Measurements from ENCODE around the gene TNFAIP8.
A peak's percentile ranks its signal among the peaks of the same experiment; 100 is the strongest.

The TNFAIP8 gene

DNA sequence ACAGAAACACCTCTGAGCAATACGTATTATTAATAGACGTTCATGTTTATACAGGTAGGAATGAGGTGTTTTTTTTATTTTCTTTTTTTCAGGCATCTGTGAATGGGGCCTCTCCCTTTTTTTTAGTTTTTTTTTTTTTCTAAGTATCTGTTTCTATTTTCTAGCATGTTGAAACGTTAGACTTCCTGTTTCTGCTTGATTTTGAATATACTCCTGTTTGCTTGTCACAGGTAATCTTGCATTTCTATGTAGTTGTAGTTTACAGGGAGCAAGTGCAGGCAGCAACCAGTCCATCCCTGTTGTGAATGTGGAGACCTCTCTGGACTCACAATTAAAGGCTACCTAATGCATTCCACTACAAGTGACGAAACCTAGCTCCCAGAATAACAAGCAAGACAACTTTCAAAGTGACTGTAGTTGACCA, 22.8 kb upstream of the TNFAIP8 start:
- no peak for ATAC-seq (replicated peaks)
- peak overlapping the region; percentile 78 to 91 for H3K27ac Mint-ChIP-seq

DNA sequence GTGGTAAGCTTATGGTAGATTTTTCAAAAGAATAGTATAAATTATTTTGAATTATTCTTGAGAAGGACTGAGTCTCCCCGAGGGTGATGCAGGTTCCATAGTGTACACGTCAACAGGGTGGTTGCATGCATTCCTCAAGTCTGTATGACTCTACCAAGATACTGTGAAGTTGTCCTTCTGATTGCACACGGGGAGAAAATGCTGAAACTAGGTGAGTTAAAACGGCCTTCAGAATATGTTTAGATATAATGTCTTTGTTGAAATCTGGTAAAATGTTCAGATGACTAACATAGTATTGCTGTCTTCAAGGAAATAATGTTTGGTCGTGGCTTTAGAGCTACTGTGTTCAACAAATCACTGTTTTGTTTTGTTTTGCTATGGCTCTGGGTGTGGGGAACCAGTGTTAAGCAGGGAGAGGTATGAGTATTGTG, 22.4 kb upstream of the TNFAIP8 start:
- Mint-ChIP-seq H3K27ac (peak overlapping the region; percentile 78 to 91), H3K27me3 (no peaks in the 10 kb centered on the region), H3K36me3 (ENCODE audit: insufficient read depth) (peaks cover 13% of the 10 kb centered on the region), H3K4me1 (ENCODE audit: low read depth in 2 of 2) (peaks cover 79 to 91% of the 10 kb centered on the region in 2 donors), H3K4me3 (peak overlapping the region; percentile 81 to 86), H3K9me3 (no peaks in the 10 kb centered on the region)
- DNase-seq (no peak), ATAC-seq (replicated peaks) (no peak)

More for the DNA sequence above, 22.8 kb upstream of the TNFAIP8 start:
- Mint-ChIP-seq H3K27me3 (no peaks in the 10 kb centered on the region), H3K9me3 (no peaks in the 10 kb centered on the region), H3K4me3 (peak overlapping the region; percentile 81 to 86), H3K36me3 (ENCODE audit: insufficient read depth) (peaks cover 13% of the 10 kb centered on the region), H3K4me1 (ENCODE audit: low read depth in 2 of 2) (peaks cover 79 to 91% of the 10 kb centered on the region in 2 donors)
- DNase-seq = no peak

DNA sequence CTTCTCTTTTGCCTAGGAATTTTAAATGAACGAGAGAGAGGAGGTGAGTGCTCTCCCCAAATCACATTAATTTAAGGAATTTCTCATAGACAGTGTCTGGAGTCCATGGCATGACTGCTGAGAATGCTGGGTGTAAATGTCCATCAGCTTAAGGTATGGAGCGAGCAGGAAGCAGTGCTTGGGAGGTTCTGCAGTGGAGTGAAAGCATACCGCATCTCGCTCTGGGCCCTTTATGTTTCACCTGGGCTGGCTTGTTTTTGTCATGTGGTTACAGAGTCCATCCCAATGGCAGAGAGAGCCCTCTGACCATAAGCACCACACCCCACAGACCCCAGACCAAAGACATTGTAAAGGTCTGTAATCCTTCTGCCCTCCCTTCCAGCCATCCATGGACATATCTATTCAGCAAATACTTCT, 20.6 kb upstream of the TNFAIP8 start:
- peak overlapping the region; percentile 83 to 86 for H3K4me3 Mint-ChIP-seq
- H3K9me3 Mint-ChIP-seq = no peaks in the 10 kb centered on the region
- no peaks in the 10 kb centered on the region for H3K27me3 Mint-ChIP-seq
- H3K4me1 Mint-ChIP-seq (ENCODE audit: low read depth in 2 of 2) = peaks cover 73 to 92% of the 10 kb centered on the region in 2 donors
- peak overlapping the region; percentile 78 to 91 for H3K27ac Mint-ChIP-seq
- ATAC-seq (replicated peaks) (no peak), DNase-seq (no peak)
- peaks cover 12% of the 10 kb centered on the region for H3K36me3 Mint-ChIP-seq (ENCODE audit: insufficient read depth)

DNA sequence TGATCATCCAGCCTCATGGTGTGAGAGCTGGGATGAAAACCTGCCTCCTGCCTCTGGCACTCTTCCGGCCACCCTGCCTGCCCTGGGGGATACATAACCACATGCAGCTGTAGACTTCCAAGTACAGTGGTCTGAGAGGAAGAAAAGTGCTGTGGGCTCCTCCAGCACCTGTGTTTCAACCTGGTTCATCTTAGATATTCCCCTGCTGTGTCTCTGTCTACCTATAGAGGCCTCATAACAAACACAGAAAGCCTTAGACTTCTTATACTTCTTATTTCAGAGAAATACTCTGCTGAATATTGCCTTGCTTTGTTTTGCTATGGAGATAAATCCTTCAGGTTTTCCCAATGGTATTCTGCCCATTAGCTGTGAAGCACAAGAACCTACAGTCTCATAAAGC, 19.6 kb upstream of the TNFAIP8 start:
- ATAC-seq (replicated peaks) (no peak), DNase-seq (no peak)
- Mint-ChIP-seq H3K36me3 (ENCODE audit: insufficient read depth) (peaks cover 17% of the 10 kb centered on the region), H3K27me3 (no peaks in the 10 kb centered on the region), H3K27ac (peak overlapping the region; percentile 78 to 91), H3K4me3 (peak overlapping the region; percentile 83 to 86), H3K9me3 (no peaks in the 10 kb centered on the region), H3K4me1 (ENCODE audit: low read depth in 2 of 2) (peaks cover 75 to 92% of the 10 kb centered on the region in 2 donors)

DNA sequence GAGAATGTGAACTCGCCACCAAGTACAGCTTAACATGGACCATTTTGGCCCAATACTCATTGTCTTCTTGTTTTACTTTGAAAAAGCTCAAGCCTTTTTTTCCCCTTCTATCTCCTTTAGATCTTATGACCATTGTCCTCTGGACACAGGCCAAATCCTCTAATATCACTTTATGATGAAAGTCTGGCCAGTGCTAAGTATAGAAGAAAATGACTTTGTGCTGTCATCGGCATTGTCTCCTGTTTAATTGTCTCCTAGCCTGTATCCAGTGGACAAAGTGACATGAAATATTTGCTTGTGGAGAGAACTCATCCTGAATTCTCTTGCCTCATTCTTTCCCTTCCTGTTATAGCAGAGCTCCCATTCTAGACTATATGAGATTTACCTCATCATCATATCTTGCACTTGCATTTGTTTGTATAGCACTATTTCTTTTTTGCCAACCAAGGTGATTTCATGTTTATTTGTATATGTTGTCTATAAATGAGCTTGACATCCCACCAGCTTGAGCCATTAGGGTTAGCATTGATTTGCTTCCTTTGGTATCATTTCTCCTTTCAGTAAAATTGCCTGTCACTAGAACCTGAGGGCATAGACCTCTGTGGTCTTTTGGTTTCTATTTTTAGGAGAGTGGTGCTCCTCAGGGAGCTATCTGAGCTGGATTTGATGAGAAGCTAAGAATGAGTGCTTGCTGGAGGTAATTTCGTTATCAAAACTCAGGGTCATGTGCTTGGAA, 18.8 kb upstream of the TNFAIP8 start:
- Mint-ChIP-seq H3K27ac (peak overlapping the region; percentile 78 to 85), H3K4me3 (peak overlapping the region; percentile 84 to 86), H3K9me3 (no peaks in the 10 kb centered on the region), H3K4me1 (ENCODE audit: low read depth in 2 of 2) (peaks cover 74 to 92% of the 10 kb centered on the region in 2 donors), H3K27me3 (no peaks in the 10 kb centered on the region), H3K36me3 (ENCODE audit: insufficient read depth) (peaks cover 17% of the 10 kb centered on the region)
- ATAC-seq (replicated peaks) (no peak), DNase-seq (no peak)

DNA sequence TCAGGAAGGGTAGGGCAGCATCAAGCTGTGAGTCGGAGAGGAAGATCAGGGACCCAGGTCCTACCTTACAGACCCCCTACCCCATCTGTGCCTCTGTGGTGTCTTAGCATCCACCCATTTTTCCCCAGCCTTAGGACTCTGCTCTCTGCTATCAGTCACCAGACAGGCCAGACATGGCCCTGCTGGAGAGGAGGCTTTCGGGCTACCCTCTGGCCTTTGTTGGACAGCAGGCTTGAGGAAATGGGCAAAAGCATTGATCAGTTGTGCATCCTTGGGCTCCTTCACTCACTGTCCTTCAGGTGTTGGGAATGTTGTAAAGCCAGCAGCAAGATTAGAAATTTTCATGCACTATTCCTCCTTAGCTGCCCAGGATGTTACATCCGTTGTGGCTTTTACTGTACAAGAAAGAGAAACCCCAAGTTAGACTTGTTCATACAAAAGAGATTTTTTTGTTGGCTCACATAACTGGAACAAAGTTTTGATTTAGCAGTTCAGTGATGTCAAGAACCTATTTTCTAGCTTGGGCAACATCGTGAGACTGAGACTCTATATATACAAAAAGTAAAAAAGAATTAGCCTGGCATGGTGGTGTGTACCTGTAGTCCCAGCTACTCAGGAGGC, 17.4 kb upstream of the TNFAIP8 start:
- Mint-ChIP-seq H3K4me1 (ENCODE audit: low read depth in 2 of 2) (peaks cover 76 to 92% of the 10 kb centered on the region in 2 donors), H3K27ac (peak overlapping the region; percentile 78 to 85), H3K27me3 (no peaks in the 10 kb centered on the region), H3K4me3 (peak overlapping the region; percentile 84 to 86), H3K36me3 (ENCODE audit: insufficient read depth) (peaks cover 14% of the 10 kb centered on the region), H3K9me3 (no peaks in the 10 kb centered on the region)
- ATAC-seq (replicated peaks) (peak; percentile 13), DNase-seq (no peak)

DNA sequence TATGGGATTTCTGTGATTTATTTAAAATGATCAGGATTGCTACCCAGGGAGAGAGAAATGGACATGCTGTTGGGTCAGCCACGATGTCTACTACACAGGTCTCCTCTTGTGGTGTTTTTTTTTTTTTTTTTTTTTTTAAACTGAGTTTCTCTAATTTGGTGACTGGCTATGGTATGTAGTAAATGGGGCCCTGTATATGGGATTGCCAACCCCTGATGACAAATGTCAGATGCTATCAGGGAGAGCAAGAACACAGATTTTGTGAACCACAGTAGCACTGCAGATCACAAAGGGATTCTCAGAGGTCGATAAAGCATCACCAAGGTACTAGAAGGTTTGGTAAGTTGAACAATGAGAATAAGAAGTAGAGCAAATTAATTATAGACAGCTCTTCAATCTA, 16.5 kb upstream of the TNFAIP8 start:
- H3K9me3 Mint-ChIP-seq = no peaks in the 10 kb centered on the region
- peak overlapping the region; percentile 78 to 85 for H3K27ac Mint-ChIP-seq
- peaks cover 78 to 95% of the 10 kb centered on the region in 2 donors for H3K4me1 Mint-ChIP-seq (ENCODE audit: low read depth in 2 of 2)
- peak overlapping the region; percentile 84 to 86 for H3K4me3 Mint-ChIP-seq
- no peak for ATAC-seq (replicated peaks)
- H3K36me3 Mint-ChIP-seq (ENCODE audit: insufficient read depth) = peaks cover 15% of the 10 kb centered on the region
- H3K27me3 Mint-ChIP-seq = no peaks in the 10 kb centered on the region
- no peak for DNase-seq

DNA sequence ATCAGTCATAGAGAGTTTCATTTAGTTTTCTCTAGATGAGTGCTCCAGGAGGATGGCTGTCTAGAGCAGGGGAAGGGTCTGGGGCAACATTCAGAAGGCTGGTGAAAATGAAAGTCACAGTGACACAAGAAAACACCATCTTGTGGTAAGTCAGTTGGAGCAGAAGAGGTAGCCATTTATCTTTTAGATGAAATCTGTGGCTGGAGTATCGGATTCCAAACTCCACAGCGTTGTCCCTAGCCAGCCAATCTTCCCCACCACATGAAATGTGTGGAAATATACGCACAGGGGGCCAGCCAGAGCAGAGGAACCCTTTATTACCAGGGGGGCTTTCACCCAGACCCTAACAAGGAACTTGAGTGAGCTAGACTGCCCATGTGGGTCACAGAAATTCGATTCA, 15.9 kb upstream of the TNFAIP8 start:
- ATAC-seq (replicated peaks) = no peak
- Mint-ChIP-seq H3K36me3 (ENCODE audit: insufficient read depth) (peaks cover 18% of the 10 kb centered on the region), H3K27ac (peak overlapping the region; percentile 78 to 85), H3K4me3 (peak overlapping the region; percentile 84 to 86), H3K4me1 (ENCODE audit: low read depth in 2 of 2) (peaks cover 76 to 89% of the 10 kb centered on the region in 2 donors), H3K27me3 (no peaks in the 10 kb centered on the region), H3K9me3 (no peaks in the 10 kb centered on the region)
- no peak for DNase-seq

DNA sequence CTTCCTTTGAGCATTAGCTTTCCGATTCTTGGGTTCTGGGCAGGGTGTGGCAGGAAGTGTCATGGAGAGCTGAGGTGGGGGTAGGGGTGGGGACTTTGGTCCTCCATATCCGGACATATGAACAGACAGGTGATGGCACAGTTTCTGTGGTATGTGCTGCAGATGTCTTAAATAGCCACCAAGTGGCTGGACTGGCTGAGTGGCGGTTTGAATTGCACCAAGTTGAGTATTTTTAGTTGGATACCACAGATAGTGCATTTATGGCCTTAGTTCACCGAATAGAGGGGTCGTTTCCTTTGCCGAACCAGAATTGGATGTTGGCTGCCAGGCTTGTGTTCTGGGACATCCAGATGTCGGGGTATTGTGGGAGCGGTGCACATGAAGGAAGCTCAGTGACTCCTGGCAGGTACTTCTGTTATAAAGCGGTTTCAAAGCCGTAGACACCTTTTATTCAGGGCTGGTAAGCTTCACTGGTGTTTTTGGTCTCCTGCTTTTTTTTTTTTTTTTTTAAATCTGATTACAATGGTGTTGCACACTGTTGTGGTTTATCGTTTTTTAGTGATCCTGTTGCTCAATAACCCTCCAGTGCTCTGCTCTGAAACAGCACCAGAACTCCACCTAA, 15.1 kb upstream of the TNFAIP8 start:
- peak overlapping the region; percentile 78 to 85 for H3K27ac Mint-ChIP-seq
- H3K4me3 Mint-ChIP-seq = peak overlapping the region; percentile 84 to 86
- no peaks in the 10 kb centered on the region for H3K9me3 Mint-ChIP-seq
- ATAC-seq (replicated peaks) (peak; percentile 67), DNase-seq (peak; percentile 41 to 47 (median 42))
- peaks cover 75 to 90% of the 10 kb centered on the region in 2 donors for H3K4me1 Mint-ChIP-seq (ENCODE audit: low read depth in 2 of 2)
- no peaks in the 10 kb centered on the region for H3K27me3 Mint-ChIP-seq
- H3K36me3 Mint-ChIP-seq (ENCODE audit: insufficient read depth) = peaks cover 18% of the 10 kb centered on the region

DNA sequence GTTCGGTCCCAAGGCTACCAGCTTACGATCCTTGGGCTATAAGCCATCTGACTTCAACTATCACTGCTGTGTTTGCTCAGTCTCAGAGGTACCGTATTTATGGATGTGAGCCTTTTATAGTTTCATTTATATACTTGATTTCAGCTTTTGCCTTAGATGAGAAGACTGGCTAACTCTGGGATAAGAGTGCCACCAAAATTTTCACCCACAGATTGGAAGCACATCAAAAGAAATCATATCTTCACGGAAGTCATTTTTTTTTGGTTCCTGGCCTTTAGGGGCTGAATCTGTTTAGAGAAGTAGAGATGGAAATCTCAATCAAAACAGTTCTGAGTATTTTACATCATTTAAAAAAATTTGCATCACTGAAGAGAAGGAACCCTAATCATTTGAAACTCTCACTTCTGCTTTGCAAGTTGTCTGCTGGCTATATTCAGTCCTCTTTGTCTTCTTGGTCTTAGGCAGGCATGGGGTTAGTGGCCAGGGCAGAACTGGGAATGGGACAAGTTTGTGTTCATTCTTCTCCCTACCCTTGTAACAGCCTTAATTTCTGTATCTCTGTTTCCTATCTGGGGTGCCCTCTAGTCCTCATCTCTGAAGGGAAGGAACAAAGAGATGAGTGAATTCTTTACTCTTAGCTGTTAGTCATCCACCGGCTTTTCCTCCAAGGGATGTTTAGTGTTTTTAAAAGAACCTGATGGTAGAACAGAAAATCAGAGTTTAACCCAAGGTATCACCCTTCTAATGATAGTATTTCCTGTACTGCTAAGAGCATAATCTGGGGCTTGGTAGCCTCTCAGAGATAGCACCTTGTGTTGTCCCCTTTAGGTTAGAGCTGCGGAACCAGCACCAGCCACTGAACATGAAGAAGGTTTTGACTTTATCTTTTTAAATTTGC, 14.1 kb upstream of the TNFAIP8 start:
- H3K36me3 Mint-ChIP-seq (ENCODE audit: insufficient read depth) = peaks cover 18% of the 10 kb centered on the region
- H3K27me3 Mint-ChIP-seq = no peaks in the 10 kb centered on the region

DNA sequence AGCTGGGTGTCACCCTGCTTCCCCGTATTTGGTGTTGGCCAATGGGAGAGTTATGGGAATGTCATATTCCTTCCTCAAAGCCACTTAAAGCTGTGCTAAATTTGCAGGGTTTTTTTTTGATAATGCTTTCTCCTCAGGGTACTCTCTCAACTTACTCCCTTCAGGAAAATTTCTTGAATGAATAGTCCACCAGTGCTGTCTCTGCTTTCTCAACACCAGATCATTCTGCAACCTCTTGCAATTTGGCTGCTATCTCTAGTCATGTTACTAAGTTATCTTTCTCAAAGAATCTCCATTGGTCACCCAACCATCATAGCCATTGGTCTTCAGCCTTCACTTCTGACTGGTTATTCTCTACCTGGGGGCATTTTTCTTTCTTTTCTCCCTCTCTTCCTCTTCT, 13.4 kb upstream of the TNFAIP8 start:
- Mint-ChIP-seq H3K4me1 (ENCODE audit: low read depth in 2 of 2) (peaks cover 77 to 90% of the 10 kb centered on the region in 2 donors), H3K9me3 (no peaks in the 10 kb centered on the region), H3K36me3 (ENCODE audit: insufficient read depth) (peaks cover 18% of the 10 kb centered on the region), H3K27me3 (no peaks in the 10 kb centered on the region), H3K27ac (peak overlapping the region; percentile 78 to 85), H3K4me3 (peak overlapping the region; percentile 84 to 86)
- DNase-seq (no peak), ATAC-seq (replicated peaks) (no peak)

More for the DNA sequence above, 14.1 kb upstream of the TNFAIP8 start:
- peak overlapping the region; percentile 78 to 85 for H3K27ac Mint-ChIP-seq
- H3K9me3 Mint-ChIP-seq = no peaks in the 10 kb centered on the region
- ATAC-seq (replicated peaks) (peak; percentile 32), DNase-seq (no peak)
- peaks cover 78 to 90% of the 10 kb centered on the region in 2 donors for H3K4me1 Mint-ChIP-seq (ENCODE audit: low read depth in 2 of 2)
- H3K4me3 Mint-ChIP-seq = peak overlapping the region; percentile 84 to 86

DNA sequence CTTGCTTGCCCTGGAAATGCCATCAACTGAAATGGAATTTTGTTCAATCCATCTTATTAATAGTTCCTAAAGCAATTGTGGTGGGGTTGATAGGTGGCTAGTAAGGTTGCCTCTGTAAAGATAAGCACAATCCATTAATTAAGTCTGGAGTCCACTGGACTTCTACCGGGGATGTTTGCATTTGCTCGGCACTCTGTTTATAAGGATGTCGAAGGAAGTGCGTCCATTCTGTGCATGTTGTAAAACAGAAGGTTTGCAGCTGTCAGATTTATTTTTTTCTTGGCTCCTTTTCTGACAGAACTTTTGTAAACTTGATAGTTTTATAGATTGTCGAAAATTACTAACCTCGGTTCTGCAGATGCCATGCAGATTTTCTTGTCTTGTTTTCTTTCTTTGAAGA, 12.8 kb upstream of the TNFAIP8 start:
- Mint-ChIP-seq H3K4me1 (ENCODE audit: low read depth in 2 of 2) (peaks cover 71 to 90% of the 10 kb centered on the region in 2 donors), H3K36me3 (ENCODE audit: insufficient read depth) (peaks cover 18% of the 10 kb centered on the region), H3K27ac (peak overlapping the region; percentile 78 to 85), H3K9me3 (no peaks in the 10 kb centered on the region), H3K4me3 (peak overlapping the region; percentile 84 to 86), H3K27me3 (no peaks in the 10 kb centered on the region)
- no peak for DNase-seq
- no peak for ATAC-seq (replicated peaks)

DNA sequence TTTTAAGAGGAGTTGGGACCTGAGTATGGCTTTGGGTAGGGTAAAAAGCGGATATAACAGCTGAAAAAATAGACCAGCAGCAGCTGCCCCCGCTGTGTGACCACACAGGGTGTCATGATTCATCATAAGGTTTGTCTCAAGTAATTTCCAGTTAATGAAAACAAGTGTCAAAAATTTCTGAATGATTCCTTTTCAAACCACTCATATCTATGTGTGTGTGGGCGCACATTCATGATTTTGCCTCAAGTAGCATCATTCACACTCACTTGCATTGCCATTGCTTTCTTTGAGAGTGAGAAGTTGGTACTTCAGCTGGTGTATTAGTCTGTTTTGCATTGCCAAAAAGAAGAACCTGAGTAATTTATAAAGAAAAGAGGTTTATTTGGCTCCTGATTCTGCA, 12.1 kb upstream of the TNFAIP8 start:
- no peak for DNase-seq
- H3K27ac Mint-ChIP-seq = peak overlapping the region; percentile 78 to 81
- H3K9me3 Mint-ChIP-seq = no peaks in the 10 kb centered on the region
- peak; percentile 30 for ATAC-seq (replicated peaks)
- H3K4me3 Mint-ChIP-seq = peak overlapping the region; percentile 57 to 73
- H3K27me3 Mint-ChIP-seq = no peaks in the 10 kb centered on the region
- peaks cover 67 to 89% of the 10 kb centered on the region in 2 donors for H3K4me1 Mint-ChIP-seq (ENCODE audit: low read depth in 2 of 2)
- H3K36me3 Mint-ChIP-seq (ENCODE audit: insufficient read depth) = peaks cover 14% of the 10 kb centered on the region

Data from effector memory CD8-positive, alpha-beta T cell (primary cell).